HepG2 (cell line): Measurements from ENCODE around the gene SLC9A4. TPM values are rescaled to one million over a fixed set of nuclear protein-coding genes. Genes with fewer than 3 reads are reported as not detected.

Experiments used
- ATAC-seq: fragments of 200-7000 bp; cut with Tn5 transposase; 3 replicates; pipeline ENCODE4 v1.9.1; 2020; ENCODE audit warnings: mild to moderate bottlenecking, moderate library complexity
- BruUV-seq: library from RNA; stranded (reverse); fragments of 400-500 nt; replicated peaks from 2 replicates; lab custom pipeline; 2021; lab: Mats Ljungman, UMichigan
- CTCF ChIA-PET: fragments of 300-600 bp; formaldehyde crosslinking; extraction: SDS; loops from one replicate; lab custom pipeline; 2021; ENCODE audit warnings: low total read pairs, inconsistent platforms, low intra/inter-chr PET ratio; lab: Yijun Ruan, JAX
- POLR2A ChIA-PET: fragments of 350-600 bp; sonication (Branson Sonifier 250); formaldehyde crosslinking; loops from one replicate; lab custom pipeline; 2020; ENCODE audit warnings: antibody characterized with exemption, inconsistent platforms; lab: Yijun Ruan, JAX
- DNase-seq: peaks from one replicate; pipeline ENCODE4 v3.0.0-alpha.2; 2015; ENCODE audit warnings: low spot score
- FAIRE-seq: peaks from 3 replicates; lab custom pipeline; 2011; peaks lifted over from hg19 to GRCh38; lab: Jason Lieb, UNC
- H2AFZ ChIP-seq: one replicate; pipeline ENCODE4 v1.6.1; 2011; ENCODE audit warnings: low read length, inconsistent platforms
- H3K27ac ChIP-seq: fragments of 300-600 bp; 3 replicates; pipeline ENCODE4 v1.8.0; 2011; ENCODE audit warnings: mixed run types, mild to moderate bottlenecking, mixed read lengths, low read length, inconsistent platforms; ENCODE audit not compliant: insufficient read depth; ENCODE audit errors: extremely low read length
- H3K27me3 ChIP-seq, 2 experiments: fragments of 200-600 bp in 1 of 2; 2 replicates in 1 of 2; 3 replicates in 1 of 2; pipeline versions ENCODE4 v1.6.0 to v1.8.0; 2011; ENCODE audit warnings: low read length in 2 of 2, mild to moderate bottlenecking in 2 of 2, moderate library complexity in 2 of 2, inconsistent platforms in 1 of 2; ENCODE audit not compliant: insufficient read depth in 2 of 2, control insufficient read depth in 1 of 2
- H3K36me3 ChIP-seq, 2 experiments: fragments of 200-600 bp in 1 of 2; replicated peaks in 1 of 2; 2 replicates in 1 of 2; 3 replicates in 1 of 2; pipeline versions ENCODE4 v1.5.1 to v1.8.0; 2011; ENCODE audit warnings: low read length in 2 of 2, inconsistent platforms in 1 of 2; ENCODE audit not compliant: insufficient read depth in 2 of 2, control insufficient read depth in 1 of 2
- H3K4me1 ChIP-seq: 2 replicates; pipeline ENCODE4 v1.5.1; 2012; ENCODE audit warnings: low read length, inconsistent platforms; ENCODE audit not compliant: insufficient read depth
- H3K4me2 ChIP-seq: 2 replicates; pipeline ENCODE4 v1.6.0; 2011; ENCODE audit warnings: low read depth, low read length, inconsistent platforms
- H3K4me3 ChIP-seq, 3 experiments: fragments of 200-600 bp in 1 of 3; sonication (generic), shearing (Covaris generic) in 1 of 3; replicated peaks in 1 of 3; 2 replicates each; pipeline ENCODE4 v1.5.1; 2011 to 2016; ENCODE audit warnings: low read length in 3 of 3, inconsistent platforms in 2 of 3, low read depth in 2 of 3, mild to moderate bottlenecking in 2 of 3, control low read depth in 1 of 3, mixed read lengths in 1 of 3; ENCODE audit not compliant: insufficient read depth in 1 of 3
- H3K79me2 ChIP-seq: one replicate; pipeline ENCODE4 v1.6.1; 2011; ENCODE audit warnings: low read length, inconsistent platforms; ENCODE audit not compliant: insufficient read depth
- H3K9ac ChIP-seq: 2 replicates; pipeline ENCODE4 v1.6.0; 2011; ENCODE audit warnings: mild to moderate bottlenecking, low read depth, low read length, inconsistent platforms; ENCODE audit not compliant: insufficient read depth
- H3K9me3 ChIP-seq: 2 replicates; pipeline ENCODE4 v1.5.1; 2012; ENCODE audit warnings: mild to moderate bottlenecking, low read length
- H4K20me1 ChIP-seq: 2 replicates; pipeline ENCODE4 v1.6.0; 2011; ENCODE audit warnings: inconsistent platforms, mild to moderate bottlenecking, low read length, moderate library complexity; ENCODE audit not compliant: insufficient read depth
- ATF4 ChIP-seq, 2 experiments: fragments of 450-650 bp in 1 of 2; sonication (generic) in 1 of 2; formaldehyde crosslinking; IDR thresholded peaks; 2 replicates each; pipeline versions ENCODE4 v1.5.0 to v1.8.0; 2020 to 2022; ENCODE audit warnings: mild to moderate bottlenecking in 1 of 2, missing genetic modification reagents in 1 of 2
- JUN ChIP-seq: sonication (generic); formaldehyde crosslinking; IDR thresholded peaks from 2 replicates; pipeline ENCODE4 v1.4.0; 2020; ENCODE audit warnings: mild to moderate bottlenecking, missing genetic modification reagents
- RAD51 ChIP-seq: fragments of 450-650 bp; IDR thresholded peaks from 2 replicates; pipeline ENCODE4 v1.6.1; 2016; ENCODE audit warnings: borderline replicate concordance
- RNF2 ChIP-seq: fragments of 450-650 bp; conservative IDR thresholded peaks from 2 replicates; pipeline ENCODE4 v1.6.1; 2016; ENCODE audit warnings: low read depth
- USF2 ChIP-seq, 2 experiments: sonication (generic) in 1 of 2; formaldehyde crosslinking in 1 of 2; IDR thresholded peaks; 2 replicates each; pipeline versions ENCODE4 v1.5.1 to v1.6.1; 2011 to 2020; ENCODE audit warnings: borderline replicate concordance in 1 of 2, low read depth in 1 of 2, low read length in 1 of 2, mild to moderate bottlenecking in 1 of 2, missing genetic modification reagents in 1 of 2, moderate library complexity in 1 of 2
- ZBTB1 ChIP-seq: sonication (generic); formaldehyde crosslinking; IDR thresholded peaks from 2 replicates; pipeline ENCODE4 v1.4.0; 2020; ENCODE audit warnings: missing genetic modification reagents, borderline replicate concordance
- ZNF207 ChIP-seq: fragments of 450-650 bp; IDR thresholded peaks from 2 replicates; pipeline ENCODE4 v1.6.1; 2016; ENCODE audit warnings: antibody characterized with exemption, borderline replicate concordance
- ZNF431 ChIP-seq: sonication (generic); formaldehyde crosslinking; IDR thresholded peaks from 2 replicates; pipeline ENCODE4 v1.9.0; 2022; ENCODE audit warnings: missing genetic modification reagents, low read depth, mild to moderate bottlenecking, borderline replicate concordance
- ZNF589 ChIP-seq: sonication (generic); formaldehyde crosslinking; conservative IDR thresholded peaks from 2 replicates; pipeline ENCODE4 v1.8.0; 2022; ENCODE audit warnings: mild to moderate bottlenecking, moderate library complexity, missing genetic modification reagents
- ZNF891 ChIP-seq: sonication (generic); formaldehyde crosslinking; IDR thresholded peaks from 2 replicates; pipeline ENCODE4 v1.5.0; 2020; ENCODE audit warnings: mild to moderate bottlenecking, missing genetic modification reagents
- WGBS: methylation state at CpG from one replicate; pipeline ENCODE4 v1.1.6; 2017; ENCODE audit warnings: low lambda C conversion rate; 5-methylcytosine and 5-hydroxymethylcytosine counted together
- in situ Hi-C: cut with HindIII; loops from 2 replicates; pipeline ENCODE4 v1.10.0; 2017; ENCODE audit warnings: low pct_unique_long_range_greater_than_20kb; ENCODE audit not compliant: extremely low pct_ligation_motif_present
- intact Hi-C: fragments of 100-400 bp; cut with micrococcal nuclease; formaldehyde crosslinking; loops from one replicate; pipeline ENCODE4 v1.10.0; 2022; ENCODE audit not compliant: unreplicated experiment
- polyA plus RNA-seq, 8 experiments: library from polyadenylated mRNA; depleted of rRNA in 3 of 8; stranded (reverse) in 7 of 8; unstranded in 1 of 8; fragments of >200 nt; fragmentation: Illumina TruSeq in 4 of 8; extraction: Trizol in 4 of 8; gene quantifications; 2 replicates each; pipeline versions ENCODE4 v1.2.1 to v1.2.3, GENCODE V29; 2011 to 2016; ENCODE audit warnings: low read depth in 4 of 8, missing spikeins in 1 of 8, mixed read lengths in 1 of 8; ENCODE audit not compliant: insufficient read depth in 1 of 8
- total RNA-seq, 5 experiments: library from RNA; depleted of rRNA; stranded (reverse); fragments of >200 nt; fragmentation: Illumina TruSeq; extraction: Trizol; gene quantifications; 2 replicates each; pipeline ENCODE4 v1.2.3, GENCODE V29; 2016; ENCODE audit warnings: low read depth in 1 of 5

SLC9A4 gene
- total and polyA plus RNA-seq, 2 of the 13 experiments (the other 11 are each of a cell fraction or from before 2014, with no cell fraction given), result not detected

DNA sequence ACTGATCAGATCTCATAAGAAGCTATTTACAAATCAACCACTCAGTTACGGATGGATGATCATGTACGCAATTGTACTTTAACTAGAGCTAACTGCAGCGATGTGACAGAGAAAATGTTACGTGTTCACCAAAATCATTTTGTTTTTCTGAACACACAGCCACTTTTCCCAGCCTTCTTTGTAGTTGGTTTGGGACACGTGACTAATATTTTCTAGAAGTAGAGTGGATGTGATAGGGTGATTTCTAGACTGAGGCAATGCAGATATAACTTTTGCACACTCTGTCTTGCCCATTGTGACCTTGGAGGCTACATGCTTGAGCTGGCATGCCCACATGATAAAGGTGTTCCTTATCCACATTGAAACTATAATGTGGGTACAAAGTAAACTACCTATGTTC is 9.9 kb upstream of the SLC9A4 start:
- TF ChIP-seq ATF4 (CRISPR knock-in tag; IDR thresholded peaks at IDR 0.05), result no peak
- TF ChIP-seq ZNF207, result 0 out of 2 replicates have a peak, but pooled peaks have one; percentile 36
- TF ChIP-seq RNF2, result no peak
- no peak for TF ChIP-seq ZBTB1 (CRISPR knock-in tag)
- no peak for TF ChIP-seq ZNF431 (CRISPR knock-in tag)
- TF ChIP-seq JUN (CRISPR knock-in tag), result no peak
- peak; percentile 69 for TF ChIP-seq USF2 (IDR thresholded peaks at IDR 0.05; ENCODE audit: low read depth, low read length)
- no peak for TF ChIP-seq USF2 (CRISPR knock-in tag; IDR thresholded peaks at IDR 0.05; ENCODE audit: borderline replicate concordance)
- TF ChIP-seq ZNF589 (CRISPR knock-in tag), result no peak
- peak; percentile 93 for TF ChIP-seq RAD51
- no peak for TF ChIP-seq ZNF891 (CRISPR knock-in tag)
- CTCF ChIA-PET, result no interaction called here
- no peak overlapping the region for H2AFZ ChIP-seq
- ATAC-seq (no peak), DNase-seq (no peak), FAIRE-seq (no peak)
- H3K9ac ChIP-seq, result no peak overlapping the region
- in situ Hi-C loops, result no loop called here
- H3K9me3 ChIP-seq, result no peaks in the 10 kb centered on the region
- no peak overlapping the region for H3K27ac ChIP-seq
- no TSS peak for BruUV-seq
- no peaks in the 10 kb centered on the region for H3K79me2 ChIP-seq
- POLR2A ChIA-PET, result no interaction called here
- 34% methylated on average over 5 of the region's 5 CpGs for WGBS
- intact Hi-C loops, result no loop called here
- H3K27me3 ChIP-seq, result no peaks in the 10 kb centered on the region; a peak in 1 of 5 replicates
- H3K4me2 ChIP-seq, result no peak overlapping the region
- no peaks in the 10 kb centered on the region for H3K4me1 ChIP-seq
- no peak overlapping the region for H3K4me3 ChIP-seq
- H3K36me3 ChIP-seq, result no peaks in the 10 kb centered on the region
- H4K20me1 ChIP-seq, result no peaks in the 10 kb centered on the region
